ENCODE results near the gene PUM2. TPM values are rescaled to one million over a fixed set of nuclear protein-coding genes. Genes with fewer than 3 reads are reported as not detected.
A peak's percentile ranks its signal among the peaks of the same experiment; 100 is the strongest.

Gene PUM2
- total RNA-seq, 5 donors from 2014 or later (not counting 1 experiment from before 2014, with no cell fraction given), result 128 to 154 (median 138) TPM

- Mint-ChIP-seq H3K36me3 (peaks cover 44% of the 10 kb centered on the region), H3K27ac (peak overlapping the region in 1 of 2 donors; percentile 61), H3K4me1 (peaks cover 12 to 21% (median 19%) of the 10 kb centered on the region in 3 donors), H3K4me3 (no peak overlapping the region), H3K9me3 (no peaks in the 10 kb centered on the region), H3K27me3 (no peaks in the 10 kb centered on the region)
- ChIA-PET CTCF (no interaction called here), POLR2A (no interaction called here)
- Histone ChIP-seq H3K4me1 (ENCODE audit: control insufficient read depth in 1 of 2, extremely low read depth in 1 of 2, insufficient read depth in 2 of 2, low read length in 2 of 2) (no peaks in the 10 kb centered on the region), H3K36me3 (ENCODE audit: control insufficient read depth in 2 of 2, extremely low read depth in 1 of 2, insufficient read depth in 1 of 2, low read length in 1 of 2) (peaks cover 7 to 77% of the 10 kb centered on the region in 2 donors), H3K4me3 (ENCODE audit: control insufficient read depth in 1 of 2, extremely low read depth in 1 of 2, low read length in 1 of 2) (no peak overlapping the region), H3K27ac (ENCODE audit: low read length) (no peak overlapping the region), H3K9me3 (no peaks in the 10 kb centered on the region), H3K27me3 (replicated peaks in 1 of 2; ENCODE audit: control insufficient read depth in 2 of 2, extremely low read depth in 1 of 2, insufficient read depth in 2 of 2, low read length in 1 of 2) (no peaks in the 10 kb centered on the region)
- WGBS (ENCODE audit: insufficient coverage), result 94% methylated on average over 5 of the region's 6 CpGs
- ATAC-seq (replicated peaks in 1 of 4), result no peak
- no peak for DNase-seq
Measured at GRCh38 chr2:20299113-20299512, 51.5 kb downstream of the PUM2 start.

- Histone ChIP-seq H3K27ac (ENCODE audit: low read length) (no peak overlapping the region), H3K4me3 (ENCODE audit: control insufficient read depth in 1 of 2, extremely low read depth in 1 of 2, low read length in 1 of 2) (no peak overlapping the region), H3K4me1 (ENCODE audit: control insufficient read depth in 1 of 2, extremely low read depth in 1 of 2, insufficient read depth in 2 of 2, low read length in 2 of 2) (no peaks in the 10 kb centered on the region), H3K27me3 (replicated peaks in 1 of 2; ENCODE audit: control insufficient read depth in 2 of 2, extremely low read depth in 1 of 2, insufficient read depth in 2 of 2, low read length in 1 of 2) (no peaks in the 10 kb centered on the region), H3K36me3 (ENCODE audit: control insufficient read depth in 2 of 2, extremely low read depth in 1 of 2, insufficient read depth in 1 of 2, low read length in 1 of 2) (peaks cover 17 to 72% of the 10 kb centered on the region in 2 donors), H3K9me3 (no peaks in the 10 kb centered on the region)
- Mint-ChIP-seq H3K4me3 (no peak overlapping the region), H3K27me3 (no peaks in the 10 kb centered on the region), H3K36me3 (peaks cover 36% of the 10 kb centered on the region), H3K27ac (no peak overlapping the region), H3K9me3 (no peaks in the 10 kb centered on the region), H3K4me1 (peaks cover 10 to 18% (median 11%) of the 10 kb centered on the region in 3 donors)
- no peak for ATAC-seq (replicated peaks in 1 of 4)
- 100% methylated on average over 1 of the region's 9 CpGs for WGBS (ENCODE audit: insufficient coverage)
- DNase-seq, result no peak
- ChIA-PET POLR2A (no interaction called here), CTCF (interaction anchor here (0.6 to 1.6 kb wide), 4 partner anchors 17 to 150 kb away, joined by 3 to 6 read pairs (median 3); no protein-coding TSS in a partner anchor)
Measured at GRCh38 chr2:20294231-20294630, 56.4 kb downstream of the PUM2 start.

GRCh38 chr2:20292984-20293383 is 57.7 kb downstream of the PUM2 start:
- POLR2A ChIA-PET, result no interaction called here
- H3K4me3 Mint-ChIP-seq, result no peak overlapping the region
- H3K9me3 Mint-ChIP-seq, result no peaks in the 10 kb centered on the region
- no peak for ATAC-seq (replicated peaks in 1 of 4)
- Histone ChIP-seq H3K36me3 (ENCODE audit: control insufficient read depth in 2 of 2, extremely low read depth in 1 of 2, insufficient read depth in 1 of 2, low read length in 1 of 2) (peaks cover 17 to 71% of the 10 kb centered on the region in 2 donors), H3K4me3 (ENCODE audit: control insufficient read depth in 1 of 2, extremely low read depth in 1 of 2, low read length in 1 of 2) (no peak overlapping the region), H3K27ac (ENCODE audit: low read length) (no peak overlapping the region), H3K4me1 (ENCODE audit: control insufficient read depth in 1 of 2, extremely low read depth in 1 of 2, insufficient read depth in 2 of 2, low read length in 2 of 2) (peaks cover 0 to 6% of the 10 kb centered on the region in 2 experiments), H3K9me3 (no peaks in the 10 kb centered on the region), H3K27me3 (replicated peaks in 1 of 2; ENCODE audit: control insufficient read depth in 2 of 2, extremely low read depth in 1 of 2, insufficient read depth in 2 of 2, low read length in 1 of 2) (no peaks in the 10 kb centered on the region)
- peaks cover 10 to 16% (median 11%) of the 10 kb centered on the region in 3 donors for H3K4me1 Mint-ChIP-seq
- H3K27ac Mint-ChIP-seq, result no peak overlapping the region
- no peak for DNase-seq
- CTCF ChIA-PET, result interaction anchor here (0.6 to 1.6 kb wide), 2 partner anchors 12 to 33 kb away, joined by 3 to 6 read pairs; no protein-coding TSS in a partner anchor
- WGBS (ENCODE audit: insufficient coverage), result no CpG with 5 or more reads among the region's 5 CpGs
- H3K27me3 Mint-ChIP-seq, result no peaks in the 10 kb centered on the region
- peaks cover 38% of the 10 kb centered on the region for H3K36me3 Mint-ChIP-seq

GRCh38 chr2:20291846-20292408 is 58.7 kb downstream of the PUM2 start:
- H3K9me3 Mint-ChIP-seq, result no peaks in the 10 kb centered on the region
- DNase-seq (no peak), ATAC-seq (replicated peaks in 1 of 4) (no peak)
- CTCF ChIA-PET, result interaction anchor here in 1 of 2 donors (0.6 to 1.1 kb wide), 3 partner anchors 14 to 938 kb away, joined by 3 to 7 read pairs (median 3); no protein-coding TSS in a partner anchor
- H3K36me3 Mint-ChIP-seq, result peaks cover 29% of the 10 kb centered on the region
- H3K4me1 Mint-ChIP-seq, result peaks cover 5 to 14% (median 7%) of the 10 kb centered on the region in 3 donors
- no peaks in the 10 kb centered on the region for H3K27me3 ChIP-seq (replicated peaks in 1 of 2; ENCODE audit: control insufficient read depth in 2 of 2, extremely low read depth in 1 of 2, insufficient read depth in 2 of 2, low read length in 1 of 2)
- H3K9me3 ChIP-seq, result no peaks in the 10 kb centered on the region
- no peak overlapping the region for H3K27ac ChIP-seq (ENCODE audit: low read length)
- 100% methylated on average over 6 of the region's 13 CpGs for WGBS (ENCODE audit: insufficient coverage)
- no peaks in the 10 kb centered on the region for H3K27me3 Mint-ChIP-seq
- H3K4me1 ChIP-seq (ENCODE audit: control insufficient read depth in 1 of 2, extremely low read depth in 1 of 2, insufficient read depth in 2 of 2, low read length in 2 of 2), result peaks cover 0 to 6% of the 10 kb centered on the region in 2 experiments
- no peak overlapping the region for H3K4me3 Mint-ChIP-seq
- no peak overlapping the region for H3K4me3 ChIP-seq (ENCODE audit: control insufficient read depth in 1 of 2, extremely low read depth in 1 of 2, low read length in 1 of 2)
- POLR2A ChIA-PET, result interaction anchor here (0.6 to 0.7 kb wide), 2 partner anchors 8 to 44 kb away, joined by 3 to 7 read pairs; no protein-coding TSS in a partner anchor
- H3K36me3 ChIP-seq (ENCODE audit: control insufficient read depth in 2 of 2, extremely low read depth in 1 of 2, insufficient read depth in 1 of 2, low read length in 1 of 2), result peaks cover 16 to 64% of the 10 kb centered on the region in 2 donors
- no peak overlapping the region for H3K27ac Mint-ChIP-seq

GRCh38 chr2:20291106-20291564 is 59.5 kb downstream of the PUM2 start:
- Histone ChIP-seq H3K9me3 (no peaks in the 10 kb centered on the region), H3K4me3 (ENCODE audit: control insufficient read depth in 1 of 2, extremely low read depth in 1 of 2, low read length in 1 of 2) (no peak overlapping the region), H3K27me3 (replicated peaks in 1 of 2; ENCODE audit: control insufficient read depth in 2 of 2, extremely low read depth in 1 of 2, insufficient read depth in 2 of 2, low read length in 1 of 2) (no peaks in the 10 kb centered on the region), H3K4me1 (ENCODE audit: control insufficient read depth in 1 of 2, extremely low read depth in 1 of 2, insufficient read depth in 2 of 2, low read length in 2 of 2) (peaks cover 0 to 6% of the 10 kb centered on the region in 2 experiments), H3K27ac (ENCODE audit: low read length) (no peak overlapping the region), H3K36me3 (ENCODE audit: control insufficient read depth in 2 of 2, extremely low read depth in 1 of 2, insufficient read depth in 1 of 2, low read length in 1 of 2) (peaks cover 10 to 59% of the 10 kb centered on the region in 2 donors)
- Mint-ChIP-seq H3K4me3 (no peak overlapping the region), H3K4me1 (peaks cover 0 to 11% (median 4%) of the 10 kb centered on the region in 3 donors), H3K27me3 (no peaks in the 10 kb centered on the region), H3K9me3 (no peaks in the 10 kb centered on the region), H3K27ac (no peak overlapping the region), H3K36me3 (peaks cover 24% of the 10 kb centered on the region)
- peak in 3 of 4 experiments; percentile 43 to 70 (median 52) for ATAC-seq (replicated peaks in 1 of 4)
- WGBS (ENCODE audit: insufficient coverage), result 0% methylated on average over 1 of the region's 7 CpGs
- ChIA-PET CTCF (interaction anchor here (0.6 to 1.1 kb wide), 5 partner anchors 10 to 937 kb away, joined by 3 to 7 read pairs (median 3); no protein-coding TSS in a partner anchor), POLR2A (interaction anchor here in 1 of 2 donors (1.0 kb wide), 1 partner anchor 35 kb away, joined by 3 read pairs; no protein-coding TSS in a partner anchor)
- DNase-seq, result peak in 9 of 35 experiments; percentile 1 to 49 (median 10)

GRCh38 chr2:20288642-20289340 is 61.9 kb downstream of the PUM2 start:
- 66% methylated on average over 3 of the region's 7 CpGs for WGBS (ENCODE audit: insufficient coverage)
- peaks cover 13% of the 10 kb centered on the region for H3K36me3 Mint-ChIP-seq
- peaks cover 0 to 14% (median 5%) of the 10 kb centered on the region in 3 donors for H3K4me1 Mint-ChIP-seq
- H3K4me3 ChIP-seq (ENCODE audit: control insufficient read depth in 1 of 2, extremely low read depth in 1 of 2, low read length in 1 of 2), result no peak overlapping the region
- no peak overlapping the region for H3K4me3 Mint-ChIP-seq
- H3K4me1 ChIP-seq (ENCODE audit: control insufficient read depth in 1 of 2, extremely low read depth in 1 of 2, insufficient read depth in 2 of 2, low read length in 2 of 2), result peaks cover 0 to 6% of the 10 kb centered on the region in 2 experiments
- POLR2A ChIA-PET, result no interaction called here
- ATAC-seq (replicated peaks in 1 of 4), result no peak
- H3K36me3 ChIP-seq (ENCODE audit: control insufficient read depth in 2 of 2, extremely low read depth in 1 of 2, insufficient read depth in 1 of 2, low read length in 1 of 2), result peaks cover 10 to 63% of the 10 kb centered on the region in 2 donors
- no peaks in the 10 kb centered on the region for H3K27me3 Mint-ChIP-seq
- no peaks in the 10 kb centered on the region for H3K9me3 ChIP-seq
- DNase-seq, result no peak
- no peak overlapping the region for H3K27ac ChIP-seq (ENCODE audit: low read length)
- CTCF ChIA-PET, result no interaction called here
- no peaks in the 10 kb centered on the region for H3K27me3 ChIP-seq (replicated peaks in 1 of 2; ENCODE audit: control insufficient read depth in 2 of 2, extremely low read depth in 1 of 2, insufficient read depth in 2 of 2, low read length in 1 of 2)
- H3K9me3 Mint-ChIP-seq, result no peaks in the 10 kb centered on the region
- peak overlapping the region in 1 of 2 donors; percentile 19 for H3K27ac Mint-ChIP-seq
